ENCODE measurements around the gene NCKAP5.

The NCKAP5 gene

DNA sequence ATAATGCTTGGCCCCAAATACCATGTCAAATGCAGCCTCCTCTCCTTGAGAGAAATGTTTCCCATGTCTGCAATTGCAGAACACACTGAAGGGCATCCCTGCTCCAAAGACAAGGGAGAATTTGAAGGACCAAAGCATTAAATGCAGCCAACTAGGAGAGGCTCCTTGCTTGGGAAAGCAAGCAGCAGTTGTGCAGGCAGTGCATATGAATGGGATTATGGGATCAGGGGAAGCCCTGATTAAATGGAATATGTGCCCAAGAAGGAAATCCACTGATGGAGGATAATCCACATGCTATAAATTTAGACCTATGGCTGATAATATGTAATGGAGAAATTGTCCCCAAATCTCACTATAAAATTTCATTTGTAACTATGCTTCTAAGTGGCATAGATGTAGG, 116.1 kb downstream of the NCKAP5 start:
- Histone ChIP-seq H3K4me3 (ENCODE audit: insufficient read length, low read depth) (no peak overlapping the region), H3K9ac (ENCODE audit: insufficient read length, low read depth) (no peak overlapping the region), H3K4me1 (ENCODE audit: insufficient read depth, insufficient read length) (no peaks in the 10 kb centered on the region), H3K27me3 (ENCODE audit: insufficient read depth, insufficient read length) (no peaks in the 10 kb centered on the region), H3K9me3 (ENCODE audit: insufficient read depth, low read length) (no peaks in the 10 kb centered on the region), H3K36me3 (ENCODE audit: insufficient read depth, insufficient read length, low read length) (no peaks in the 10 kb centered on the region)
- TF ChIP-seq SUZ12 (IDR thresholded peaks at IDR 0.05; ENCODE audit: extremely low read depth, insufficient read depth, insufficient read length): no peak
- no peak for DNase-seq (ENCODE audit: low read depth, low spot score)

DNA sequence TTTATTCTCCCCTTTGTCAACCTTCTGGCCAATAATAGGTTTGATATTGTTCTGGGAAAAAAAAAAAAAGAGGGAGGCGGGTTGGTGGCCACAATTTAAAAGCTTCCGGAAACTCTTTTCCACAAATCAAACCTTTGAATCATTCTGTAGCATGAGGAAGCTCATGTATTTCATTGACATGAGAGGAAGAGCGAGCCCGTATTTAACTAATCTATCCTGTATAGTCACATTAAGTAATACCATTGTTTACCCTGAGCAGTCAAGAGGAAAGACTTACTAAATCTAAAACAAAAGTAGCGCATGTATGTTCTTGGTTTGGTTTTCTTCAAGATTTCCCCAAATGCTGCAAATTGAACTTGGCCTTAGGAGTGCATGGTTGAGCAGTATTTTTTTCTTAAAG, 120.1 kb downstream of the NCKAP5 start:
- no peak for TF ChIP-seq ZNF274 (IDR thresholded peaks at IDR 0.05; ENCODE audit: low read depth, low read length)
- Histone ChIP-seq H3K9ac (ENCODE audit: insufficient read length, low read depth) (no peak overlapping the region), H3K4me1 (ENCODE audit: insufficient read depth, insufficient read length) (no peaks in the 10 kb centered on the region), H3K4me3 (ENCODE audit: insufficient read length, low read depth) (no peak overlapping the region), H3K27me3 (ENCODE audit: insufficient read depth, insufficient read length) (no peaks in the 10 kb centered on the region), H3K9me3 (ENCODE audit: insufficient read depth, low read length) (no peaks in the 10 kb centered on the region), H3K36me3 (ENCODE audit: insufficient read depth, insufficient read length, low read length) (no peaks in the 10 kb centered on the region)
- DNase-seq (ENCODE audit: low read depth, low spot score): no peak

- Histone ChIP-seq H3K9ac (ENCODE audit: insufficient read length, low read depth) (no peak overlapping the region), H3K4me3 (ENCODE audit: insufficient read length, low read depth) (no peak overlapping the region), H3K9me3 (ENCODE audit: insufficient read depth, low read length) (no peaks in the 10 kb centered on the region), H3K36me3 (ENCODE audit: insufficient read depth, insufficient read length, low read length) (no peaks in the 10 kb centered on the region), H3K4me1 (ENCODE audit: insufficient read depth, insufficient read length) (no peaks in the 10 kb centered on the region), H3K27me3 (ENCODE audit: insufficient read depth, insufficient read length) (no peaks in the 10 kb centered on the region)
- DNase-seq (ENCODE audit: low read depth, low spot score): no peak
- TF ChIP-seq YY1 (IDR thresholded peaks at IDR 0.05; ENCODE audit: insufficient read depth, insufficient read length) (no peak), ZNF274 (IDR thresholded peaks at IDR 0.05; ENCODE audit: low read depth, low read length) (no peak), SUZ12 (IDR thresholded peaks at IDR 0.05; ENCODE audit: extremely low read depth, insufficient read depth, insufficient read length) (no peak)
Observed at GRCh38 chr2:133447303-133447702, 121.0 kb downstream of the NCKAP5 start.

- no peak overlapping the region for H3K9ac ChIP-seq (ENCODE audit: insufficient read length, low read depth)
- no peaks in the 10 kb centered on the region for H3K4me1 ChIP-seq (ENCODE audit: insufficient read depth, insufficient read length)
- no peak for TF ChIP-seq SUZ12 (IDR thresholded peaks at IDR 0.05; ENCODE audit: extremely low read depth, insufficient read depth, insufficient read length)
- TF ChIP-seq ZNF274 (IDR thresholded peaks at IDR 0.05; ENCODE audit: low read depth, low read length): no peak
- no peak for TF ChIP-seq YY1 (IDR thresholded peaks at IDR 0.05; ENCODE audit: insufficient read depth, insufficient read length)
- H3K27me3 ChIP-seq (ENCODE audit: insufficient read depth, insufficient read length): no peaks in the 10 kb centered on the region
- no peaks in the 10 kb centered on the region for H3K36me3 ChIP-seq (ENCODE audit: insufficient read depth, insufficient read length, low read length)
- no peaks in the 10 kb centered on the region for H3K9me3 ChIP-seq (ENCODE audit: insufficient read depth, low read length)
- no peak for DNase-seq (ENCODE audit: low read depth, low spot score)
- H3K4me3 ChIP-seq (ENCODE audit: insufficient read length, low read depth): no peak overlapping the region
Observed at GRCh38 chr2:133444465-133444864, 123.8 kb downstream of the NCKAP5 start.

GRCh38 chr2:133442393-133442792, 125.9 kb downstream of the NCKAP5 start:
- Histone ChIP-seq H3K27me3 (ENCODE audit: insufficient read depth, insufficient read length) (no peaks in the 10 kb centered on the region), H3K9me3 (ENCODE audit: insufficient read depth, low read length) (no peaks in the 10 kb centered on the region)
- DNase-seq (ENCODE audit: low read depth, low spot score): no peak

DNA sequence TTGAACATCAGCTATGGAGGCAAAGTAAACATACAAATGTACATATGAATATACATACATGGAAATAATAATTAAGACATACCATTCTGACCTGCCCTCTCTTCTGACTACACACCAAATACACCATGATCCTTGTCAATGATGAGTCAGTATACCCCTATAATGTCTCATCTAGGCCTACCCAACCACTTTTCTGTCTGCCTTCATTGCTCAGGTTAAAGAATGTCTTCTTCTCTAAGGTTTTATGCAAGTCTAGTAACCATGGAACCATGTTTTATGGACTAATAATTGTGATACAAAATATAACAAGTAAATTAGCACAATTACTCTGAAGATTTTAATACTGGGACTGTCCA, 128.7 kb downstream of the NCKAP5 start:
- no peaks in the 10 kb centered on the region for H3K27me3 ChIP-seq (ENCODE audit: insufficient read depth, insufficient read length)
- H3K9ac ChIP-seq (ENCODE audit: insufficient read length, low read depth): no peak overlapping the region
- H3K4me3 ChIP-seq (ENCODE audit: insufficient read length, low read depth): no peak overlapping the region
- H3K9me3 ChIP-seq (ENCODE audit: insufficient read depth, low read length): no peaks in the 10 kb centered on the region
- TF ChIP-seq YY1 (IDR thresholded peaks at IDR 0.05; ENCODE audit: insufficient read depth, insufficient read length) (no peak), ZNF274 (IDR thresholded peaks at IDR 0.05; ENCODE audit: low read depth, low read length) (no peak), SUZ12 (IDR thresholded peaks at IDR 0.05; ENCODE audit: extremely low read depth, insufficient read depth, insufficient read length) (no peak)
- no peak for DNase-seq (ENCODE audit: low read depth, low spot score)
- no peaks in the 10 kb centered on the region for H3K4me1 ChIP-seq (ENCODE audit: insufficient read depth, insufficient read length)
- H3K36me3 ChIP-seq (ENCODE audit: insufficient read depth, insufficient read length, low read length): no peaks in the 10 kb centered on the region

More at GRCh38 chr2:133442393-133442792, 125.9 kb downstream of the NCKAP5 start:
- Histone ChIP-seq H3K36me3 (ENCODE audit: insufficient read depth, insufficient read length, low read length) (no peaks in the 10 kb centered on the region), H3K9ac (ENCODE audit: insufficient read length, low read depth) (no peak overlapping the region), H3K4me1 (ENCODE audit: insufficient read depth, insufficient read length) (no peaks in the 10 kb centered on the region), H3K4me3 (ENCODE audit: insufficient read length, low read depth) (no peak overlapping the region)
- TF ChIP-seq YY1 (IDR thresholded peaks at IDR 0.05; ENCODE audit: insufficient read depth, insufficient read length) (no peak), SUZ12 (IDR thresholded peaks at IDR 0.05; ENCODE audit: extremely low read depth, insufficient read depth, insufficient read length) (no peak), ZNF274 (IDR thresholded peaks at IDR 0.05; ENCODE audit: low read depth, low read length) (no peak)

DNA sequence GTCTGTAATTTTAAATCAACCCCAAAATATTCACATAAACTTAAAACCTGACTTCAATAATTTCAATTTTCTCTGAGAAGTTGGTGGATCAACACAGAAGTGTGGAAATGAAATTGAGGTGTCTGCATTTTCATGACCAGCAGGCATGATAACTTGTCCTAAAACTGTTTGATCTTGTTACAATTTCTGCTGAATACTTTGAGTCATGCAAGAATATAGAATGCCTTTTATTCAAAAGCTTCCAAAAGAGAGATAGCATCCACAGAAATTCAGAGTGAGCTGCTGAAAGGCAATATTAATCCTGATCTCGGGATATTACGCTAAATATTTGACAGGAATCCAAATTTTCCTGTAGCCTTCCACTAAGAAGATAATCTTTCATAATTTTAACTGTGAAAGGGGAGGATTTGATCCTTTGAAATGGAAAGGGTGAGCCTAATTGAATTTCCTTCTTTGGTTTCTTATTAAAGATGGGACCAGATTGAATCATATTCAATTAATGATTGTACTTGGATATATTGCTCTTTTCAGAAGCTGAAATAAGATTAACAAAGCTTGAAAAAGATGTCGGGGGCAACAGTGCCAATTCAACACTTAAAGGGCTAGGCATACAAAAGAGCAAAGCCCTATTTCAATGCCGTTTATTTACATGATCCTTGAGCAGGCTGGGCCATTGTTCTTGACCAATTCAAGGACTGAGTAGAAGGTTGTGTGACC, 129.3 kb downstream of the NCKAP5 start:
- Histone ChIP-seq H3K9me3 (ENCODE audit: insufficient read depth, low read length) (no peaks in the 10 kb centered on the region), H3K27me3 (ENCODE audit: insufficient read depth, insufficient read length) (no peaks in the 10 kb centered on the region), H3K4me1 (ENCODE audit: insufficient read depth, insufficient read length) (no peaks in the 10 kb centered on the region), H3K36me3 (ENCODE audit: insufficient read depth, insufficient read length, low read length) (no peaks in the 10 kb centered on the region), H3K9ac (ENCODE audit: insufficient read length, low read depth) (no peak overlapping the region), H3K4me3 (ENCODE audit: insufficient read length, low read depth) (no peak overlapping the region)
- DNase-seq (ENCODE audit: low read depth, low spot score): no peak
- TF ChIP-seq SUZ12 (IDR thresholded peaks at IDR 0.05; ENCODE audit: extremely low read depth, insufficient read depth, insufficient read length) (no peak), ZNF274 (IDR thresholded peaks at IDR 0.05; ENCODE audit: low read depth, low read length) (no peak), YY1 (IDR thresholded peaks at IDR 0.05; ENCODE audit: insufficient read depth, insufficient read length) (no peak)

Data from NT2/D1 (cell line).